Panc1 (cell line): ENCODE measurements around the gene CNRIP1. TPM values are rescaled to one million over a fixed set of nuclear protein-coding genes. Genes with fewer than 3 reads are reported as not detected.

Experiments
- ATAC-seq: fragments of 200-7000 bp; cut with Tn5 transposase; 2 replicates; pipeline ENCODE4 v1.9.1; 2020; ENCODE audit warnings: mild to moderate bottlenecking, moderate library complexity
- BruUV-seq: library from RNA; stranded (reverse); fragments of 400-500 nt; replicated peaks from 2 replicates; lab custom pipeline; 2021; lab: Mats Ljungman, UMichigan
- CTCF ChIA-PET: fragments of 300-600 bp; sonication (Branson Sonifier 250); formaldehyde crosslinking; loops from one replicate; lab custom pipeline; 2022; ENCODE audit warnings: antibody characterized with exemption; lab: Charles Lee
- POLR2A ChIA-PET: fragments of 300-600 bp; sonication (Branson Sonifier 250); formaldehyde crosslinking; loops from one replicate; lab custom pipeline; 2022; ENCODE audit warnings: antibody characterized with exemption; lab: Charles Lee
- DNase-seq: peaks from one replicate; pipeline ENCODE4 v3.0.0-alpha.2; 2010; ENCODE audit warnings: low read depth, low spot score
- H3K27ac ChIP-seq: 2 replicates; pipeline ENCODE4 v1.5.1; 2011; ENCODE audit warnings: mild to moderate bottlenecking, low read length, inconsistent platforms
- H3K27me3 ChIP-seq: fragments of 200-500 bp; sonication (Bioruptor generic); 2 replicates; pipeline ENCODE4 v1.6.0; 2014; ENCODE audit warnings: low read length, inconsistent platforms; ENCODE audit not compliant: control insufficient read depth, insufficient read depth
- H3K36me3 ChIP-seq: fragments of 200-500 bp; sonication (Bioruptor generic); 2 replicates; pipeline ENCODE4 v1.5.1; 2014; ENCODE audit warnings: inconsistent platforms, mild to moderate bottlenecking, low read length, moderate library complexity; ENCODE audit not compliant: control insufficient read depth, insufficient read depth
- H3K4me1 ChIP-seq: 2 replicates; pipeline ENCODE4 v1.5.1; 2011; ENCODE audit warnings: inconsistent platforms, mild to moderate bottlenecking, low read length, moderate library complexity; ENCODE audit not compliant: control insufficient read depth, insufficient read depth
- H3K4me3 ChIP-seq, 2 experiments: 2 replicates each; pipeline ENCODE4 v1.5.1; 2011 to 2012; ENCODE audit warnings: low read depth in 2 of 2, low read length in 2 of 2, mild to moderate bottlenecking in 2 of 2, inconsistent platforms in 1 of 2, moderate library complexity in 1 of 2
- H3K9me3 ChIP-seq: fragments of 200-500 bp; sonication (Bioruptor generic); 2 replicates; pipeline ENCODE4 v1.5.1; 2014; ENCODE audit warnings: low read depth, mild to moderate bottlenecking, inconsistent platforms, low read length, moderate library complexity; ENCODE audit not compliant: control insufficient read depth, insufficient read depth
- POLR2AphosphoS5 ChIP-seq: IDR thresholded peaks from 2 replicates; pipeline ENCODE4 v1.6.1; 2012; ENCODE audit warnings: mild to moderate bottlenecking, low read depth, low read length, moderate library complexity
- SIN3A ChIP-seq: IDR thresholded peaks from 2 replicates; pipeline ENCODE4 v1.6.1; 2012; ENCODE audit warnings: low read depth, mild to moderate bottlenecking, low read length, moderate library complexity, borderline replicate concordance; ENCODE audit not compliant: insufficient read depth
- TCF7L2 ChIP-seq: IDR thresholded peaks from 2 replicates; pipeline ENCODE4 v1.6.1; 2011; ENCODE audit warnings: mild to moderate bottlenecking, low read depth, low read length, inconsistent platforms
- in situ Hi-C: cut with HindIII; loops from 2 replicates; pipeline ENCODE4 v1.10.0; 2016; ENCODE audit warnings: low sequenced_read_pairs, low pct_unique_long_range_greater_than_20kb
- intact Hi-C: fragments of 100-400 bp; cut with micrococcal nuclease; formaldehyde crosslinking; loops from one replicate; pipeline ENCODE4 v1.10.0; 2022; ENCODE audit not compliant: unreplicated experiment
- total RNA-seq: library from RNA; stranded (reverse); gene quantifications from one replicate; pipeline ENCODE4 v1.2.1, GENCODE V29; 2021; ENCODE audit not compliant: unreplicated experiment
- TF ChIP-seq, protein P1 (sequence below): fragments of 450-650 bp; IDR thresholded peaks from 2 replicates; pipeline ENCODE4 v1.5.1; 2017; ENCODE audit warnings: mild to moderate bottlenecking
- TF ChIP-seq, protein P2 (sequence below), 2 experiments: IDR thresholded peaks; 2 replicates each; pipeline ENCODE4 v1.6.1; 2011 to 2012; ENCODE audit warnings: low read depth in 2 of 2, control low read depth in 1 of 2, low read length in 1 of 2, mild to moderate bottlenecking in 1 of 2, moderate library complexity in 1 of 2; ENCODE audit not compliant: insufficient read depth in 1 of 2

The CNRIP1 gene
- total RNA-seq, 1 experiment from 2014 or later = not detected

DNA sequence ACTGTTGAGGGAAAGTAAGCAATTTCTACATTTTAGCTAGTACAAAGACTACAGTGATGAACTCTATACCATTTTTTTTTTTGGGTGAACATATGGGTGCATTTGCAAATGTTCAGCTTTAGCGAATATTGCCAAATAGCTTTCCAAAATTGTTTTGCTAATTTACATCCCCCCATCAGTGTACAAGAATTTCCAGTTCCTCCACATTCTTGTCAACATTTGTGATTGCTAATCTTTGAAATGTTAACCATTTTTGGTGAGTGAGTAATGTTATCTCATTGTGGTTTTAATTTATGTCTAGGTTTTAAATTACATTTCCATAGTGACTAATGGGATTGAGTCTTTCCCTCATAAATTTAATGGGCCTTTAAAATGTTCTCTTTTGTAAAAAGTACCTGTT lies 16.4 kb upstream of the CNRIP1 start:
- ChIA-PET POLR2A (no interaction called here), CTCF (no interaction called here)
- no peak for ATAC-seq
- intact Hi-C loops (no loop called here), in situ Hi-C loops (no loop called here)
- Histone ChIP-seq H3K4me1 (no peaks in the 10 kb centered on the region), H3K36me3 (no peaks in the 10 kb centered on the region), H3K27me3 (peaks cover 12% of the 10 kb centered on the region), H3K4me3 (no peak overlapping the region), H3K27ac (no peak overlapping the region), H3K9me3 (no peaks in the 10 kb centered on the region)
- BruUV-seq = no TSS peak
- no peak for TF ChIP-seq TCF7L2
- TF ChIP-seq, protein P1, sequence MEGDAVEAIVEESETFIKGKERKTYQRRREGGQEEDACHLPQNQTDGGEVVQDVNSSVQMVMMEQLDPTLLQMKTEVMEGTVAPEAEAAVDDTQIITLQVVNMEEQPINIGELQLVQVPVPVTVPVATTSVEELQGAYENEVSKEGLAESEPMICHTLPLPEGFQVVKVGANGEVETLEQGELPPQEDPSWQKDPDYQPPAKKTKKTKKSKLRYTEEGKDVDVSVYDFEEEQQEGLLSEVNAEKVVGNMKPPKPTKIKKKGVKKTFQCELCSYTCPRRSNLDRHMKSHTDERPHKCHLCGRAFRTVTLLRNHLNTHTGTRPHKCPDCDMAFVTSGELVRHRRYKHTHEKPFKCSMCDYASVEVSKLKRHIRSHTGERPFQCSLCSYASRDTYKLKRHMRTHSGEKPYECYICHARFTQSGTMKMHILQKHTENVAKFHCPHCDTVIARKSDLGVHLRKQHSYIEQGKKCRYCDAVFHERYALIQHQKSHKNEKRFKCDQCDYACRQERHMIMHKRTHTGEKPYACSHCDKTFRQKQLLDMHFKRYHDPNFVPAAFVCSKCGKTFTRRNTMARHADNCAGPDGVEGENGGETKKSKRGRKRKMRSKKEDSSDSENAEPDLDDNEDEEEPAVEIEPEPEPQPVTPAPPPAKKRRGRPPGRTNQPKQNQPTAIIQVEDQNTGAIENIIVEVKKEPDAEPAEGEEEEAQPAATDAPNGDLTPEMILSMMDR = no peak
- TF ChIP-seq SIN3A = no peak
- TF ChIP-seq POLR2AphosphoS5 = no peak
- TF ChIP-seq, protein P2, sequence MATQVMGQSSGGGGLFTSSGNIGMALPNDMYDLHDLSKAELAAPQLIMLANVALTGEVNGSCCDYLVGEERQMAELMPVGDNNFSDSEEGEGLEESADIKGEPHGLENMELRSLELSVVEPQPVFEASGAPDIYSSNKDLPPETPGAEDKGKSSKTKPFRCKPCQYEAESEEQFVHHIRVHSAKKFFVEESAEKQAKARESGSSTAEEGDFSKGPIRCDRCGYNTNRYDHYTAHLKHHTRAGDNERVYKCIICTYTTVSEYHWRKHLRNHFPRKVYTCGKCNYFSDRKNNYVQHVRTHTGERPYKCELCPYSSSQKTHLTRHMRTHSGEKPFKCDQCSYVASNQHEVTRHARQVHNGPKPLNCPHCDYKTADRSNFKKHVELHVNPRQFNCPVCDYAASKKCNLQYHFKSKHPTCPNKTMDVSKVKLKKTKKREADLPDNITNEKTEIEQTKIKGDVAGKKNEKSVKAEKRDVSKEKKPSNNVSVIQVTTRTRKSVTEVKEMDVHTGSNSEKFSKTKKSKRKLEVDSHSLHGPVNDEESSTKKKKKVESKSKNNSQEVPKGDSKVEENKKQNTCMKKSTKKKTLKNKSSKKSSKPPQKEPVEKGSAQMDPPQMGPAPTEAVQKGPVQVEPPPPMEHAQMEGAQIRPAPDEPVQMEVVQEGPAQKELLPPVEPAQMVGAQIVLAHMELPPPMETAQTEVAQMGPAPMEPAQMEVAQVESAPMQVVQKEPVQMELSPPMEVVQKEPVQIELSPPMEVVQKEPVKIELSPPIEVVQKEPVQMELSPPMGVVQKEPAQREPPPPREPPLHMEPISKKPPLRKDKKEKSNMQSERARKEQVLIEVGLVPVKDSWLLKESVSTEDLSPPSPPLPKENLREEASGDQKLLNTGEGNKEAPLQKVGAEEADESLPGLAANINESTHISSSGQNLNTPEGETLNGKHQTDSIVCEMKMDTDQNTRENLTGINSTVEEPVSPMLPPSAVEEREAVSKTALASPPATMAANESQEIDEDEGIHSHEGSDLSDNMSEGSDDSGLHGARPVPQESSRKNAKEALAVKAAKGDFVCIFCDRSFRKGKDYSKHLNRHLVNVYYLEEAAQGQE (IDR thresholded peaks at IDR 0.05; ENCODE audit: insufficient read depth in 1 of 2, low read depth in 2 of 2, low read length in 1 of 2) = no peak
- DNase-seq = no peak

- Histone ChIP-seq H3K4me3 (no peak overlapping the region), H3K36me3 (no peaks in the 10 kb centered on the region), H3K27me3 (peaks cover 5% of the 10 kb centered on the region; the same call in 1 of the 2 replicates), H3K9me3 (no peaks in the 10 kb centered on the region), H3K4me1 (no peaks in the 10 kb centered on the region), H3K27ac (no peak overlapping the region)
- no TSS peak for BruUV-seq
- intact Hi-C loops = no loop called here
- ChIA-PET POLR2A (no interaction called here), CTCF (no interaction called here)
- TF ChIP-seq, protein P2 (IDR thresholded peaks at IDR 0.05; ENCODE audit: insufficient read depth in 1 of 2, low read depth in 2 of 2, low read length in 1 of 2) = no peak
- TF ChIP-seq, protein P1 = no peak
- TF ChIP-seq TCF7L2 (no peak), SIN3A (no peak), POLR2AphosphoS5 (no peak)
- in situ Hi-C loops = no loop called here
- ATAC-seq (no peak), DNase-seq (no peak)
Observed at GRCh38 chr2:68333931-68334330, 14.2 kb upstream of the CNRIP1 start.
